ENCODE measurements around the gene RRP36. TPM values are rescaled to one million over a fixed set of nuclear protein-coding genes. Genes with fewer than 3 reads are reported as not detected.

Gene RRP36
- total and polyA plus RNA-seq, 9 of the 15 experiments (the other 6 are each of a cell fraction or from before 2014, with no cell fraction given): 27.6 to 150 (median 114) TPM

- TF ChIP-seq GMEB1 (CRISPR knock-in tag; IDR thresholded peaks at IDR 0.05) (no peak), CXXC5 (CRISPR knock-in tag; IDR thresholded peaks at IDR 0.05) (peak; percentile 65), THAP12 (CRISPR knock-in tag; IDR thresholded peaks at IDR 0.05) (no peak), POLR2A (conservative IDR thresholded peaks at IDR 0.05) (peak; percentile 90), SUPT5H (IDR thresholded peaks at IDR 0.05) (peak; percentile 82), ZNF174 (CRISPR knock-in tag; IDR thresholded peaks at IDR 0.05) (no peak), RFX5 (IDR thresholded peaks at IDR 0.05; ENCODE audit: low read depth, low read length) (peak; percentile 99), SOX6 (IDR thresholded peaks at IDR 0.05) (0 out of 2 replicates have a peak, but pooled peaks have one; percentile 13), STAT6 (CRISPR knock-in tag; IDR thresholded peaks at IDR 0.05) (peak; percentile 87; the same call in 1 of the 2 replicates), ZNF395 (CRISPR knock-in tag; IDR thresholded peaks at IDR 0.05) (0 out of 2 replicates have a peak, but pooled peaks have one; percentile 32), ZBTB1 (CRISPR knock-in tag; IDR thresholded peaks at IDR 0.05; ENCODE audit: borderline replicate concordance, low read depth) (peak; percentile 1; the same call in 1 of the 2 replicates), E2F6 (IDR thresholded peaks at IDR 0.05; ENCODE audit: borderline replicate concordance in 1 of 2, extremely low read depth in 1 of 2, insufficient read depth in 1 of 2, insufficient read length in 1 of 2, low read depth in 1 of 2, low read length in 1 of 2, poor library complexity in 1 of 2, severe bottlenecking in 1 of 2) (peak in 1 of 2 experiments; percentile 7), PHF8 (IDR thresholded peaks at IDR 0.05; ENCODE audit: borderline replicate concordance, low read length) (peak; percentile 89; the same call in 1 of the 2 replicates), NFRKB (IDR thresholded peaks at IDR 0.05; ENCODE audit: low read depth) (peak; percentile 46; the same call in 1 of the 2 replicates), IRF1 (CRISPR knock-in tag; IDR thresholded peaks at IDR 0.05; ENCODE audit: borderline replicate concordance) (no peak), MCM2 (IDR thresholded peaks at IDR 0.05; ENCODE audit: low read depth) (no peak)
Measured at GRCh38 chr6:42984001-42984923, 37.2 kb upstream of the RRP36 start, which contains the start of gene PPP2R5D (continued).

Data from K562 (cell line).